Measurements from ENCODE around the gene FRY.

DNA sequence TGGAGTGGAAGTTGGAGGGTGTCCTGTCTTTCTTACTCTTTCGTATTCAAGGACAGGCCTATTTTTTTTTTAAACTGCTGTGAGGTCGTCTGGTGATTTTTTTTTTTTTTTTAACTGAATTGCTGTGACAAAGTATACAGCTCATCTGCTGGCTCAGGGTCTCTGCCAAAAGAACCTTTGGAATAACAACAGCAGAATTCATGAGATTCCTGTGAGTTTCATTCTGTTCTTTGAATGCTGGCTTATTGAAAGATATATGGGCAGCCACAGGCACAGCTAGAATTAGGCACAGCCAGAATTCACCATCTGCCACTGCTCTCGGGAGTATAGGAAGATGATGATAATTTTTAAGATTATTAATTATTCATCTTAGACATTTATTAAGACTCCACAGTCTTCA lies 21.4 kb upstream of the FRY start:
- TF ChIP-seq, protein P1, sequence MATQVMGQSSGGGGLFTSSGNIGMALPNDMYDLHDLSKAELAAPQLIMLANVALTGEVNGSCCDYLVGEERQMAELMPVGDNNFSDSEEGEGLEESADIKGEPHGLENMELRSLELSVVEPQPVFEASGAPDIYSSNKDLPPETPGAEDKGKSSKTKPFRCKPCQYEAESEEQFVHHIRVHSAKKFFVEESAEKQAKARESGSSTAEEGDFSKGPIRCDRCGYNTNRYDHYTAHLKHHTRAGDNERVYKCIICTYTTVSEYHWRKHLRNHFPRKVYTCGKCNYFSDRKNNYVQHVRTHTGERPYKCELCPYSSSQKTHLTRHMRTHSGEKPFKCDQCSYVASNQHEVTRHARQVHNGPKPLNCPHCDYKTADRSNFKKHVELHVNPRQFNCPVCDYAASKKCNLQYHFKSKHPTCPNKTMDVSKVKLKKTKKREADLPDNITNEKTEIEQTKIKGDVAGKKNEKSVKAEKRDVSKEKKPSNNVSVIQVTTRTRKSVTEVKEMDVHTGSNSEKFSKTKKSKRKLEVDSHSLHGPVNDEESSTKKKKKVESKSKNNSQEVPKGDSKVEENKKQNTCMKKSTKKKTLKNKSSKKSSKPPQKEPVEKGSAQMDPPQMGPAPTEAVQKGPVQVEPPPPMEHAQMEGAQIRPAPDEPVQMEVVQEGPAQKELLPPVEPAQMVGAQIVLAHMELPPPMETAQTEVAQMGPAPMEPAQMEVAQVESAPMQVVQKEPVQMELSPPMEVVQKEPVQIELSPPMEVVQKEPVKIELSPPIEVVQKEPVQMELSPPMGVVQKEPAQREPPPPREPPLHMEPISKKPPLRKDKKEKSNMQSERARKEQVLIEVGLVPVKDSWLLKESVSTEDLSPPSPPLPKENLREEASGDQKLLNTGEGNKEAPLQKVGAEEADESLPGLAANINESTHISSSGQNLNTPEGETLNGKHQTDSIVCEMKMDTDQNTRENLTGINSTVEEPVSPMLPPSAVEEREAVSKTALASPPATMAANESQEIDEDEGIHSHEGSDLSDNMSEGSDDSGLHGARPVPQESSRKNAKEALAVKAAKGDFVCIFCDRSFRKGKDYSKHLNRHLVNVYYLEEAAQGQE (IDR thresholded peaks at IDR 0.05; ENCODE audit: insufficient read depth in 1 of 2, low read depth in 2 of 2, low read length in 2 of 2), result no peak
- no peak for TF ChIP-seq POLR2AphosphoS5 (IDR thresholded peaks at IDR 0.05; ENCODE audit: low read depth, low read length)
- no peak for TF ChIP-seq TAF1 (IDR thresholded peaks at IDR 0.05; ENCODE audit: borderline replicate concordance, insufficient read depth, low read length)
- no peak for TF ChIP-seq SIN3A (IDR thresholded peaks at IDR 0.05; ENCODE audit: borderline replicate concordance, insufficient read depth, low read length)
- no peak for TF ChIP-seq FOXP2 (optimal IDR thresholded peaks at IDR 0.05; ENCODE audit: borderline replicate concordance, extremely low read depth, extremely low read length, insufficient read depth)
